Right lobe of liver (tissue), 4 donors: ENCODE results near the gene IPO8.

Experiments
- CTCF ChIP-seq, 4 donors: fragments of 200-600 bp in 3 of 4; fragments of 450-650 bp in 1 of 4; IDR thresholded peaks; one replicate each; pipeline versions ENCODE4 v1.5.1 to v1.8.0; 2016 to 2022; ENCODE audit warnings: antibody characterized with exemption in 4 of 4, mild to moderate bottlenecking in 2 of 4
- POLR2A ChIP-seq: fragments of 450-650 bp; IDR thresholded peaks from one replicate; pipeline ENCODE4 v1.6.1; 2017; ENCODE audit warnings: antibody characterized with exemption, mild to moderate bottlenecking
- donor health status: DM: no; HTN: no; CAD: no.
- donor health status: DM: no; HTN: no; CAD: no.
- donor health status: DM: no; HTN: yes; CAD: no.

DNA sequence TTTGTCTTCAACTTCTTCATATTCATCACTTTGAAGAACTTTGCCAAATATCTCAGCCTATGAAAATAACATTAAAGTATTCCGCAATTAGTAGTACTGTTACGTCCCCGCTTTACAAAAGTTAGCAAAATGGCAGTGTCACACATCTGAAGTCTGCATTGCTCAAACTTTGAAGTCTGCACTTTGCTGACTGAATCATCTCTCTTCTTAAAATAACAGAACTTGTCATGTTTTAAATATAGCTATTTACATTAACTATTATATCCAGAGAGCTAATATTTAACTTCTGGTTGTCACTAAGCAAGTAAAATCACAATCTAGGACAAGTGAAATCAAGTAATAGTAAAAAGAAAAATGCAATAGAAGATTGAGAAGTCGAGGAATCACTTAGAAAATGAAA is 34.5 kb downstream of the IPO8 start:
- no peak for TF ChIP-seq CTCF (IDR thresholded peaks at IDR 0.05)
- no peak for TF ChIP-seq POLR2A
